HEK293 (cell line): ENCODE results near the gene PCDH9.
A peak's percentile ranks its signal among the peaks of the same experiment; 100 is the strongest.

Experiments used
- CTCF ChIA-PET: fragments of 350-600 bp; formaldehyde crosslinking; extraction: SDS; loops from one replicate; lab custom pipeline; 2021; ENCODE audit warnings: antibody characterized with exemption; lab: Yijun Ruan, JAX
- POLR2A ChIA-PET: fragments of 300-600 bp; formaldehyde crosslinking; extraction: SDS; loops from one replicate; lab custom pipeline; 2020; ENCODE audit warnings: antibody characterized with exemption, inconsistent platforms; lab: Yijun Ruan, JAX
- H3K27ac ChIP-seq: fragments of 200-500 bp; sonication (Bioruptor generic); 2 replicates; pipeline ENCODE4 v1.5.1; 2014; ENCODE audit warnings: low read depth, low read length, control low read depth, inconsistent platforms; ENCODE audit errors: extremely low read depth
- H3K36me3 ChIP-seq, 2 experiments: fragments of 200-500 bp in 1 of 2; sonication (Bioruptor generic) in 1 of 2; 1 replicate in 1 of 2; 2 replicates in 1 of 2; pipeline ENCODE4 v1.5.1; 2014 to 2017; ENCODE audit warnings: inconsistent platforms in 2 of 2, low read length in 2 of 2; ENCODE audit not compliant: control insufficient read depth in 2 of 2, insufficient read depth in 1 of 2
- H3K4me1 ChIP-seq: fragments of 200-500 bp; sonication (Bioruptor generic); 2 replicates; pipeline ENCODE4 v1.5.1; 2014; ENCODE audit warnings: mild to moderate bottlenecking, low read length, inconsistent platforms; ENCODE audit not compliant: control insufficient read depth, insufficient read depth
- H3K4me3 ChIP-seq: 2 replicates; pipeline ENCODE4 v1.5.1; 2011; ENCODE audit warnings: low read depth, mild to moderate bottlenecking, control low read depth, low read length, moderate library complexity
- H3K9me3 ChIP-seq: fragments of 200-500 bp; sonication (Bioruptor generic); 2 replicates; pipeline ENCODE4 v1.5.1; 2014; ENCODE audit warnings: low read depth, low read length, inconsistent platforms; ENCODE audit not compliant: control insufficient read depth, insufficient read depth
- FEZF1 ChIP-seq: fragments of 450-650 bp; formaldehyde crosslinking; IDR thresholded peaks from 2 replicates; pipeline ENCODE4 v1.5.1; 2016; ENCODE audit warnings: missing biosample characterization, missing genetic modification characterization
- GLI2 ChIP-seq: fragments of 450-650 bp; formaldehyde crosslinking; IDR thresholded peaks from 2 replicates; pipeline ENCODE4; 2017; ENCODE audit warnings: missing biosample characterization, missing genetic modification characterization, low read depth, borderline replicate concordance
- MYNN ChIP-seq: fragments of 450-650 bp; formaldehyde crosslinking; IDR thresholded peaks from 2 replicates; pipeline ENCODE4 v1.5.1; 2016; ENCODE audit warnings: missing biosample characterization, missing genetic modification characterization, borderline replicate concordance
- SCRT1 ChIP-seq: fragments of 450-650 bp; formaldehyde crosslinking; IDR thresholded peaks from 2 replicates; pipeline ENCODE4 v1.5.1; 2016; ENCODE audit warnings: missing biosample characterization, missing genetic modification characterization, borderline replicate concordance
- TRIM28 ChIP-seq: IDR thresholded peaks from 2 replicates; pipeline ENCODE4 v1.6.1; 2011; ENCODE audit warnings: low read length, control low read depth, borderline replicate concordance
- ZBTB17 ChIP-seq: fragments of 450-650 bp; formaldehyde crosslinking; IDR thresholded peaks from 2 replicates; pipeline ENCODE4 v1.5.1; 2016; ENCODE audit warnings: missing biosample characterization, missing genetic modification characterization
- ZBTB7A ChIP-seq: fragments of 450-650 bp; formaldehyde crosslinking; IDR thresholded peaks from 2 replicates; pipeline ENCODE4 v1.5.1; 2016; ENCODE audit warnings: low read depth, missing biosample characterization, missing genetic modification characterization
- ZIC2 ChIP-seq: fragments of 450-650 bp; formaldehyde crosslinking; IDR thresholded peaks from 2 replicates; pipeline ENCODE4 v1.5.1; 2016; ENCODE audit warnings: missing biosample characterization, missing genetic modification characterization
- ZNF140 ChIP-seq: fragments of 450-650 bp; formaldehyde crosslinking; IDR thresholded peaks from 2 replicates; pipeline ENCODE4 v1.5.1; 2016; ENCODE audit warnings: missing biosample characterization, missing genetic modification characterization
- ZNF221 ChIP-seq: fragments of 450-650 bp; formaldehyde crosslinking; IDR thresholded peaks from 2 replicates; pipeline ENCODE4 v1.5.1; 2017; ENCODE audit warnings: missing biosample characterization, missing genetic modification characterization, borderline replicate concordance
- ZNF23 ChIP-seq: fragments of 450-650 bp; formaldehyde crosslinking; IDR thresholded peaks from 2 replicates; pipeline ENCODE4 v1.5.1; 2016; ENCODE audit warnings: missing biosample characterization, missing genetic modification characterization, borderline replicate concordance
- ZNF24 ChIP-seq: fragments of 450-650 bp; formaldehyde crosslinking; IDR thresholded peaks from 2 replicates; pipeline ENCODE4 v1.5.1; 2016; ENCODE audit warnings: missing biosample characterization, missing genetic modification characterization
- ZNF280D ChIP-seq: fragments of 450-650 bp; formaldehyde crosslinking; IDR thresholded peaks from 2 replicates; pipeline ENCODE4 v1.5.1; 2016; ENCODE audit warnings: missing biosample characterization, missing genetic modification characterization
- ZNF76 ChIP-seq: fragments of 450-650 bp; formaldehyde crosslinking; IDR thresholded peaks from 2 replicates; pipeline ENCODE4; 2016; ENCODE audit warnings: low read depth, missing biosample characterization, missing genetic modification characterization, borderline replicate concordance
- TF ChIP-seq, protein P1 (sequence below): fragments of 450-650 bp; formaldehyde crosslinking; IDR thresholded peaks from 2 replicates; pipeline ENCODE4 v1.5.1; 2016; ENCODE audit warnings: missing biosample characterization, missing genetic modification characterization
- TF ChIP-seq, protein P2 (sequence below): fragments of 450-650 bp; formaldehyde crosslinking; IDR thresholded peaks from 2 replicates; pipeline ENCODE4 v1.5.1; 2017; ENCODE audit warnings: missing biosample characterization, missing genetic modification characterization

Gene PCDH9

GRCh38 chr13:67134417-67135129, 95.6 kb downstream of the PCDH9 start (continued):
- TF ChIP-seq, protein P1, sequence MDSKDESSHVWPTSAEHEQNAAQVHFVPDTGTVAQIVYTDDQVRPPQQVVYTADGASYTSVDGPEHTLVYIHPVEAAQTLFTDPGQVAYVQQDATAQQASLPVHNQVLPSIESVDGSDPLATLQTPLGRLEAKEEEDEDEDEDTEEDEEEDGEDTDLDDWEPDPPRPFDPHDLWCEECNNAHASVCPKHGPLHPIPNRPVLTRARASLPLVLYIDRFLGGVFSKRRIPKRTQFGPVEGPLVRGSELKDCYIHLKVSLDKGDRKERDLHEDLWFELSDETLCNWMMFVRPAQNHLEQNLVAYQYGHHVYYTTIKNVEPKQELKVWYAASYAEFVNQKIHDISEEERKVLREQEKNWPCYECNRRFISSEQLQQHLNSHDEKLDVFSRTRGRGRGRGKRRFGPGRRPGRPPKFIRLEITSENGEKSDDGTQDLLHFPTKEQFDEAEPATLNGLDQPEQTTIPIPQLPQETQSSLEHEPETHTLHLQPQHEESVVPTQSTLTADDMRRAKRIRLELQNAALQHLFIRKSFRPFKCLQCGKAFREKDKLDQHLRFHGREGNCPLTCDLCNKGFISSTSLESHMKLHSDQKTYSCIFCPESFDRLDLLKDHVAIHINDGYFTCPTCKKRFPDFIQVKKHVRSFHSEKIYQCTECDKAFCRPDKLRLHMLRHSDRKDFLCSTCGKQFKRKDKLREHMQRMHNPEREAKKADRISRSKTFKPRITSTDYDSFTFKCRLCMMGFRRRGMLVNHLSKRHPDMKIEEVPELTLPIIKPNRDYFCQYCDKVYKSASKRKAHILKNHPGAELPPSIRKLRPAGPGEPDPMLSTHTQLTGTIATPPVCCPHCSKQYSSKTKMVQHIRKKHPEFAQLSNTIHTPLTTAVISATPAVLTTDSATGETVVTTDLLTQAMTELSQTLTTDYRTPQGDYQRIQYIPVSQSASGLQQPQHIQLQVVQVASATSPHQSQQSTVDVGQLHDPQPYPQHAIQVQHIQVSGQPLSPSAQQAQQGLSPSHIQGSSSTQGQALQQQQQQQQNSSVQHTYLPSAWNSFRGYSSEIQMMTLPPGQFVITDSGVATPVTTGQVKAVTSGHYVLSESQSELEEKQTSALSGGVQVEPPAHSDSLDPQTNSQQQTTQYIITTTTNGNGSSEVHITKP = 0 out of 2 replicates have a peak, but pooled peaks have one; percentile 13
- TF ChIP-seq ZNF24 = no peak
- peak; percentile 79 for TF ChIP-seq TRIM28
- TF ChIP-seq, protein P2, sequence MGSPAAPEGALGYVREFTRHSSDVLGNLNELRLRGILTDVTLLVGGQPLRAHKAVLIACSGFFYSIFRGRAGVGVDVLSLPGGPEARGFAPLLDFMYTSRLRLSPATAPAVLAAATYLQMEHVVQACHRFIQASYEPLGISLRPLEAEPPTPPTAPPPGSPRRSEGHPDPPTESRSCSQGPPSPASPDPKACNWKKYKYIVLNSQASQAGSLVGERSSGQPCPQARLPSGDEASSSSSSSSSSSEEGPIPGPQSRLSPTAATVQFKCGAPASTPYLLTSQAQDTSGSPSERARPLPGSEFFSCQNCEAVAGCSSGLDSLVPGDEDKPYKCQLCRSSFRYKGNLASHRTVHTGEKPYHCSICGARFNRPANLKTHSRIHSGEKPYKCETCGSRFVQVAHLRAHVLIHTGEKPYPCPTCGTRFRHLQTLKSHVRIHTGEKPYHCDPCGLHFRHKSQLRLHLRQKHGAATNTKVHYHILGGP = no peak
- no peak for TF ChIP-seq ZBTB7A
- TF ChIP-seq ZNF140 (tag by site-specific recombination) = no peak
- no peak for TF ChIP-seq ZBTB17 (tag by site-specific recombination)
- TF ChIP-seq ZNF23 (tag by site-specific recombination) = no peak
- no peak for TF ChIP-seq ZIC2 (tag by site-specific recombination)
- TF ChIP-seq GLI2 (tag by site-specific recombination) = no peak
- no peak for TF ChIP-seq ZNF221 (tag by site-specific recombination)
- TF ChIP-seq ZNF76 (tag by site-specific recombination) = no peak

GRCh38 chr13:67133476-67133875, 96.7 kb downstream of the PCDH9 start:
- TF ChIP-seq FEZF1 (tag by site-specific recombination) (peak; percentile 57), MYNN (tag by site-specific recombination) (no peak)
- CTCF ChIA-PET = no interaction called here
- POLR2A ChIA-PET = no interaction called here
- Histone ChIP-seq H3K4me3 (no peak overlapping the region), H3K27ac (no peak overlapping the region), H3K9me3 (no peaks in the 10 kb centered on the region), H3K36me3 (no peaks in the 10 kb centered on the region), H3K4me1 (no peaks in the 10 kb centered on the region)

- Histone ChIP-seq H3K36me3 (no peaks in the 10 kb centered on the region), H3K4me1 (no peaks in the 10 kb centered on the region), H3K27ac (no peak overlapping the region), H3K4me3 (no peak overlapping the region), H3K9me3 (no peaks in the 10 kb centered on the region)
- CTCF ChIA-PET = no interaction called here
- POLR2A ChIA-PET = no interaction called here
- TF ChIP-seq SCRT1 (tag by site-specific recombination) (no peak), ZNF280D (tag by site-specific recombination) (no peak)
Measured at GRCh38 chr13:67131393-67131792, 98.7 kb downstream of the PCDH9 start.
